ENCODE measurements around the gene GLB1L.

DNA sequence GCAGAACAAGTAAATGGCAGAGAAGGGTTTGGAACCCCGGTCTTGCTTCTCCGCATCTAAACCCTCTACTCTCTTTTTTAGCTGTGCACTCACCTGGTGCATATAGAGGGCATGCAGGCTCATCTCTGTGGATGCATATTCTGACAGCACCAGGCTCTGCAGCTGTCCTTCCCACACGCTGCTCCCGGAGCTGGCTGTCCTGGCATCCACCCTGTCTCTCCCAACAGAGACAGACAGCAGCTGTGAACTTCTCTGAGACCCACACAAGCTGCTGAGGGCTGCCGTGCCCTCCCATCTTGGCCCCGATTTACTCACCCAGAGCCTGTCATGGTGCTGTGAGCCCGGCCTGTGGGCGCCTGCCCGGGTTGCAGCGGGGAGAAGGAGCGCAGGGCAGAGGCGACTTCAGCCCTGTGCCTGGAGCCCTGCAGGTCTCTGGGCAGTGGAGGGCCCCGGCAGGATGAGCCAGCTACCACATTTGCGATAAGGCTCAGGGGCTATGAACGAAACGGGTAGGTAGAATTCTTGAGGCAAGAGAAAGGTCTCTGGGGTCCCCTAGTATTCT lies 23.2 kb downstream of the GLB1L start:
- TF ChIP-seq, protein P1, sequence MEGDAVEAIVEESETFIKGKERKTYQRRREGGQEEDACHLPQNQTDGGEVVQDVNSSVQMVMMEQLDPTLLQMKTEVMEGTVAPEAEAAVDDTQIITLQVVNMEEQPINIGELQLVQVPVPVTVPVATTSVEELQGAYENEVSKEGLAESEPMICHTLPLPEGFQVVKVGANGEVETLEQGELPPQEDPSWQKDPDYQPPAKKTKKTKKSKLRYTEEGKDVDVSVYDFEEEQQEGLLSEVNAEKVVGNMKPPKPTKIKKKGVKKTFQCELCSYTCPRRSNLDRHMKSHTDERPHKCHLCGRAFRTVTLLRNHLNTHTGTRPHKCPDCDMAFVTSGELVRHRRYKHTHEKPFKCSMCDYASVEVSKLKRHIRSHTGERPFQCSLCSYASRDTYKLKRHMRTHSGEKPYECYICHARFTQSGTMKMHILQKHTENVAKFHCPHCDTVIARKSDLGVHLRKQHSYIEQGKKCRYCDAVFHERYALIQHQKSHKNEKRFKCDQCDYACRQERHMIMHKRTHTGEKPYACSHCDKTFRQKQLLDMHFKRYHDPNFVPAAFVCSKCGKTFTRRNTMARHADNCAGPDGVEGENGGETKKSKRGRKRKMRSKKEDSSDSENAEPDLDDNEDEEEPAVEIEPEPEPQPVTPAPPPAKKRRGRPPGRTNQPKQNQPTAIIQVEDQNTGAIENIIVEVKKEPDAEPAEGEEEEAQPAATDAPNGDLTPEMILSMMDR (conservative IDR thresholded peaks at IDR 0.05) = no peak
- TF ChIP-seq ZFX (IDR thresholded peaks at IDR 0.05) = no peak
